GM19395 (cell line): ENCODE data around the gene ADSS1.
"Not testable (repeated sequence)": the region's sequence is repeated elsewhere in the genome, so short reads cannot be mapped to it uniquely, and the experiment has no call there.

ENCODE experiments used
- ATAC-seq: cut with Tn5 transposase; IDR thresholded peaks from one replicate; pipeline ENCODE4 v1.9.1; 2021; ENCODE audit warnings: mild to moderate bottlenecking, moderate library complexity; ENCODE audit not compliant: unreplicated experiment

Gene ADSS1

DNA sequence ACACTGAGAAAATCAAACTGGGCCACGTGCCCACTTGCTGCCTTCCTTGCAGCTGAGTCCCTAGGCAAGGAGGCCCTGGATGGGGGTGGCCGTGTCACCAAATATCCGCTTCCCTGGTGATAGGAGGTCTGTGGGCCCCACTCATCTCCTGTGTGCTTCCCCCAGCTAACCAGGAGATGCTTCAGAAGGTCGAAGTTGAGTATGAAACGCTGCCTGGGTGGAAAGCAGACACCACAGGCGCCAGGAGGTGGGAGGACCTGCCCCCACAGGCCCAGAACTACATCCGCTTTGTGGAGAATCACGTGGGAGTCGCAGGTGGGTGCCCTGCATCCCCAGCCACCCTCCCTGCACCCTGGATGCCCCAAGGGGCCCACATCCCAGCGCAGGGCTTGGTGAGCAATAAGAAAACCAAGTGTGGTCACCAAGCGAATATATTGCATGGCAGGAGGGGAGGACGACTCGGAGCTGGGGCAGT, 22.1 kb downstream of the ADSS1 start:
- no peak for ATAC-seq

DNA sequence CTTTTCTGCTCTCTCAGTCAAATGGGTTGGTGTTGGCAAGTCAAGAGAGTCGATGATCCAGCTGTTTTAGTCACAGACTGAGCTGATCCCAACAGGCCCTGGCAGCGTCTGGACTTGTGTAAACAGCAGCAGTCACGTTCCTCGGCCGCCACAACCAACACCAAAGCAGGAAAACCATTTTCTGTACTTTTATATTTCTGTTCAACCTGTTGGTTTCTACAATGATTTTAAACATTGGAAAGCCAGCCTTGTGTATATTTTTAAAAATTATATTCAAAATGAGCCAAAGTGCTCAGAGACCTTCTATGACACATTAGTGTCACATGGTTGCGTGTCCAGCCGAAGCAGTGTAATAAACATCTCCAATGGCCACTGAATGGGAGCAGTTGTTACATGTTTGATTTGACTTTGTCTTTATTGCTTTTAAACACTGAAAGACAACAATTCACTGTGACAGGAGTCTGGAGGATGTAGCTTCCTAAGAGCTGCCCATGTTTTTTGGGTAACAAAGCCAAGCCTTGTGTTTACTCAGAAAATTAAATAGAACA, 23.0 kb downstream of the ADSS1 start:
- no peak for ATAC-seq

DNA sequence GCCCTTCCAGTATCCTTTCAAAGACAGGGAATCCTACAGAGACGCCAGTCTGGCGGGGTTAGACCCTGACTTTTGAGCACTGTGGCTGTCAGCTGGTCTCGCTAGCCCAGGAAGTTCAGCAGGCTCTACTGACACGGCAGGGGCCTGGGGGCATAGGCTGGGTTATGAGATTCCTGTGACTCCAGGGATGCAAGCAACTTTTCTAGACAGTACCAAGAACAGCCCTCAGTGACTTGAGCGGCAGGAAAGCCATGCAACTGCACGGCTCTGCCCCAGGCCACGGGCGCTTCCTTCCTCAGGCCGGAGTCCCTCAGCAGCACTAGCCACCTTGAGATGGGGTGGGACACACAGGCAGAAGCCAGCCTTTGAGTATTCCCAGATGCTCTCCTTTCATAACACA, 23.8 kb downstream of the ADSS1 start:
- no peak for ATAC-seq

DNA sequence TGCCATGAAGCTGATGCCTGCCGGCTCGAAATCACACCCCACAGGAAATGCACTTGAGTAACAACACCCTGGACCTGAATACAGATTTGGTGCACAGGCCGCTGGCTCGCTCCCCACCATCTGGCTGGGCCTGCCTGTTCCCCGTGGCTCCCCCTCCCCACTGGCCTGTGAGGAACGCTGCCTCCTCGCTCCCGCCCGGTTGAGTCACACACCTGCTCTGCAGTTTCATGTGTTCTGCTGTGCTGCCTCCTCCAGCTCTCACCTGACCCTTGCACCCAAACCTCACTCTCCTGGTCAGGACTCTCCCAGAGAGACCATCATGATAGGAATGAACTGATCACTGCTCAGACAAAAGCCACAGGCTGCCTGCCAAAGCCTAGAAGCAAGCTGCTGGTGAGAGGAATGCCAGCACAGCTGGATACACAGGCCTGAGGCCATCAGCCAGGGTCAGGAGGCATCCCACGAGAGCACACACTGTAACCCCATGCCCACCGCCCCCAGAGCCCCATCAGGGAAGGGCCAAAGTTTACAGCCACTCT, 25.2 kb downstream of the ADSS1 start:
- no peak for ATAC-seq

DNA sequence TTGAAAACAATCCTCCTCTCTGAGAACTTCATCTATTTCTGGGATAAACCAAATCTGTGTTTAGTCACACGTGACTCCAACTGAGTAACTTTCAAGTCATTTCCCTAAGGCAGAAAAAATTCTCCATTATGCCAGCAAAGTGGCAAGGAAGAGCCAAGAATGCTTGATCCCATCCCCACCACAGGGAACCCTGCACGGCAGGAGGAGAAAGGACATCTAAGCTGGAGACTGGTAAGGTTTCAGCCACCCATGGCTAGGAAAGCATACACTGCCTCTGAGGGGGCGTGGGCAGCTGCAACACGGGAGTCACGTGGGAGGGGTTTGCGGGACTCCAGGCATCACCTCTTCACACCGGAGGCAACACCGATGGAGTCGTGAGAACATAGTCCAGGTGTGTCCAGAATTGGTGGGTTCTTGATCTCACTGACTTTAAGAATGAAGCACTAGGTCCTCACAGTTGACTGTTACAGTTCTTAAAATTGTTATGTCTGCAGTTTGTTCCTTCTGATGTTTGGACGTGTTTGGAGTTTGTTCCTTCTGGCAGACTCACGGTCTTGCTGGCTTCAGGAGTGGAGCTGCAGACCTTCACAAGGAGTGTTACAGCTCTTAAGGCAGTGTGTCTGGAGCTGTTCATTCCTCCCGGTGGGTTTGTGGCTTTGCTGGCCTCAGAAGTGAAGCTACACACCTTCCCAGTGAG, 26.2 kb downstream of the ADSS1 start:
- no peak for ATAC-seq

DNA sequence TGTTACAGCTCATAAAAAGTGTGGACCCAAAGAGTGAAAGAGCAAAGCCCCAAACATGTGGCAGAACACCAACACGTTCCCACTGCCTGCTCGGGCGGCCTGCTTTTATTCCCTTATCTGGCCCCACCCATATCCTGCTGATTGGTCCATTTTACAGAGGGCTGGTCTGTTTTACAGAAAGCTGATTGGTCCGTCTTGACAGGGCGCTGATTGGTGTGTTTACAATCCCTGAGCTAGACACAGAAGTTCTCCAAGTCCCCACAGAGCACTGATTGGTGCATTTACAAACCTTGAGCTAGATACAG, 26.7 kb downstream of the ADSS1 start:
- not testable (repeated sequence) for ATAC-seq

DNA sequence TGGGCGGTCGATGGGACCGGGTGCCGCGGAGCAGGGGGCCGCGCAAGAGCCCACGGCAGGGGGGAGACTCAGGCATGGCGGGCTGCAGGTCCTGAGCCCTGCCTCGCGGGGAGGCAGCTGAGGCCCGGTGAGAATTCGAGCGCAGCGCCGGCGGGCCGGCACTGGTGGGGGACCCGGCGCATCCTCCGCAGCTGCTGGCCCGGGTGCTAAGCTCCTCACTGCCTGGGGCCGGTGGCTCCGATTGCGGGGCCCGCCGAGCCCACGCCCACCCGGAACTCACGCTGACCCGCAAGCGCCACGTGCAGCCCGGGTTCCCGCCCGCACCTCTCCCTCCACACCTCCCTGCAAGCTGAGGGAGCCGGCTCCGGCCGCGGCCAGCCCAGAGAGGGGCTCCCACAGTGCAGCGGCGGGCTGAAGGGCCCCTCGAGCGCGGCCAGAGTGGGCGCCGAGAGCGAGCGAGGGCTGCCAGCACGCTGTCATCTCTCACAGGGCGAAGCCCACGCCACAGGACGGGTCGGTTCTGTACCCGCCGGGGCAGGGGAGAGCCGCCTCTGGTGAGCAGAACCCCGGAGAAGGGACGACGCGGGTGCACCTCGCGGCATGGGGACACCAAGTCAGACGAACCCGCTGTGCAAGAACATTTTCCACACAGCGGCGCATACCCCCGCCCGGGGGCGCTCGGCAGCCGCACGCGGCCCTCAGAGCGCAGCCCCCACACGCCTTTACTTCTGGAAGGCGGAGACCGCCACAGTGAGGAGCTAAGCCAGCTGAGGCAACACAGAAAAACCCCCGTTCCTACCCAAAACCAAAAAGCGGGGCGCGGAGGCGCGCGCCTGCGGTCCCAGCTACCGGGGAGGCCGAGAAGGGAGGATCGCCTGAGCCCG, 27.8 kb downstream of the ADSS1 start:
- no peak for ATAC-seq

DNA sequence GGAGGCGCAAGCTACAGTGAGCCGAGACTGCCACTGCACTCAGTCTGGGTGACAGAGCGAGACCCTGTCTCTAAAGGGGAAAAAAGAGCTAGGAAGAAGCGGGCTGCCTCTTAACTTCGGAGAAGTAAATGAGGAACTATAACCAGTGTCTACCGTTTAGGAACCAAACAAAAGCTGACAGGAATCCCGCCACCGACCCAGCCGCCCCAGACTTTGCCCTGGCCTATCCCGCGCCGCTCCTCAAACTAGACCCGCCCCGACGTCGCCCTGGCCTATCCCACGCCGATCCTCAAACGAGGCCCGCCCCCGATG, 28.4 kb downstream of the ADSS1 start:
- ATAC-seq, result peak; percentile 86

DNA sequence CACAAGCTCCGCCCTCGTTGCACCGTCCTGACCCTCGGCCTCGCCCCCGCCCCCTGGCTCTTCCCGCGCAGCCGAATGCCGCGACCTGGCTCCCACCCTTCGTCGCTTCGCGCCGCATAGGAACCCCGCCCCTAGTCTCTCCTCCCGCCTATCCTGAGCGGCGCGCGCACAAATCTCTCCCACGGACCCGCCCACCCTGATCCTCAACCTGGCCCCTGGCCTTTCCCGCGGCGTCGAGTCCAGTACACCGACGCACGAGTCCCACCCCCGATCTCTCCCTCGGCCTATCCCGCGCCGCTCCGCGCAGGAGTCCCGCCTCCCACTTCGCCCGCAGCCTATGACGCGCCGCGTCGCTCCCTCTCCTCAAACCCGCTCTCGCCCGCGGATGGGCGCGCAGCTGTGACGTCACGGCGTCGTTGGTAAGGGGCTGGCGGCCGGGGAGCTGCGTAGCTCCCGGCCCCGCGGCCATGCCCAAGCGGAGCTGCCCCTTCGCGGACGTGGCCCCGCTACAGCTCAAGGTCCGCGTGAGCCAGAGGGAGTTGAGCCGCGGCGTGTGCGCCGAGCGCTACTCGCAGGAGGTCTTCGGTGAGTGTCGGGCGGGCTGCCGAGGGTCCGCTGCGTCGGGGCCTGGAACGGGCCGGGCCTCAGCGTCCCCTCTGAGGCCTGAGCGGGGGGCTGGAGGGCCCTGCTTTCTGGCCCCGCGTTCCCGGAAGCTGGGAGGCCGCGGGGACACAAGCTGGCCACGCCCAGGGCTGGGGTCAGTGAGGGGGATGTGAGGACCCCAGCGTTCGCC, 28.9 kb downstream of the ADSS1 start, which contains the start of gene SIVA1:
Gene SIVA1 (plus strand): TSS at position 413 of the 793 bp plus-strand sequence. CDS start 55 bp downstream, at position 468.
- ATAC-seq, result peak; percentile 86

DNA sequence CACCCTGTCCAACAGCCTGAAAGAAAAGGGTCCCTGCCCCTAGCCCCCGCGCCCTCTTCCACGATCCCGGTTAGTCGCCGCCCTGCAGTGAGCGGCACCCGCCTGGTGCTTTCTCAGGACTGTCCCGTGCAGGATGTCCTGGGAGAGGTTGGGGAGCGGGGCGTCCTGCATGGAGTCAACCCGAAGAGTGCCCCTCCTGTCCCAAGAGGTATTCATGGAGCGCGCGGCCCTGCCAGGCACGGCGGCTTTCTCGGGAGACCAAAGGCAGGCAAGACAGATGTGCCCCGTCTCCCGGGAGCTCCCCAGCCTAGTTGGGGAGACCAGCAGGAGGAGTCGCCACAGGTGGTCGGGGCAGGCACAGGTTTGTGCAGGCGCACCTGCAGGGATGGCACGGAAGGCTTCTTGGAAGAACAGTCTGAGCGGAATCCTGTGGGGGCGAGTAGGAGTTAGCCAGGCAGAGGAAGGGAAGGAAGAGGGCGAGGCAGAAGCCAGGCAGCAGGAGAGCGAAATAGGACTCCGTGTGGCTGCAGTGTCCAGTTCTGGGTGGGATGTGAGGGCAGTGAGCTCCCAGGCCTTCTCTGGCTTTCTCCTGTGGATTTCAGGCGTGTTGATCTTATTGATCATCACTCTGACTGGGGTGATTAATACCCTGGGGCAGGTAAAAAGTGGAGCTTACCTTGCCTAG, 29.6 kb downstream of the ADSS1 start:
- ATAC-seq, result no peak

DNA sequence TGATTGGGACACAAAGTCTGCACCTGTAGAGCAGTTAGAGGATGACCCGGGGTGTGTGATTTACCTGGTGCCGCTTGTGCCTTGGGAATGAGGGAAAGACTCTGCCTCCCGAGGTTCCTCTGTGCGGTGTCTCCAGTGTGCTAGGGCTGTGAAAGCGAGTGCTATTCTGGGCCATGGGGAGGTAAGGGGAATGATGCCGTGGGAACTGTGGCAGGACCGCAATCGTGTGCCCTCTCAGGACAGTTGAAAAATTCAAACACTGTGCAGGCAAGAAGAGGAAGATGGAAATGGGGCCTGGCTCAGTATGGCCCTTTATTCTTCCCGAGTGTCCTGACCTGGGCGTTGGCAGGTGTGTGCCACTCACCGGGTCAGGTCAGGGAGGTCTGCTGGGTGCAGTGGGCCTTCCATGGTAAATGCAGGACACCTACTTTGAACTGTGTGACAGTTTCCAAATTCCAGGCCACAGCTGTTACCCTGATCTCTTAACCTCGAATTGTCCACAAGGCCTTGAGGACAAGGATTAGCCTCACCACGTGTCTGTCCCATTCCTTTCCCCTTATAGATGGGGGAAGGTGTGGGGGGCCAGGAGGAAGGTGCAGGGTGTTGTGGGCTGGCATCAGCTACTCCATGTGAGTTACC, 30.3 kb downstream of the ADSS1 start:
- ATAC-seq, result no peak

DNA sequence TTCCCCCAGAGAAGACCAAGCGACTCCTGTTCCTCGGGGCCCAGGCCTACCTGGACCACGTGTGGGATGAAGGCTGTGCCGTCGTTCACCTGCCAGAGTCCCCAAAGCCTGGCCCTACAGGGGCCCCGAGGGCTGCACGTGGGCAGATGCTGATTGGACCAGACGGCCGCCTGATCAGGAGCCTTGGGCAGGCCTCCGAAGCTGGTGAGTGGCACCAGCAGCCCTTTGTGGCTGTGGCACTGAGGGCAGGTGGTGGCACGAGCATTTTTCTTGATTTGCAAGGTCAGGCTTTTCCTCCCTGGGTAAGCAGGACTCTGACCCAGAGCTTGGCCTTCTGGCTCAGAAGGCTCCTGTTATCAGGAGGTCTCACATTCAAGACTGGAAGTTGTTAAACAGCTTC, 31.6 kb downstream of the ADSS1 start:
- no peak for ATAC-seq

DNA sequence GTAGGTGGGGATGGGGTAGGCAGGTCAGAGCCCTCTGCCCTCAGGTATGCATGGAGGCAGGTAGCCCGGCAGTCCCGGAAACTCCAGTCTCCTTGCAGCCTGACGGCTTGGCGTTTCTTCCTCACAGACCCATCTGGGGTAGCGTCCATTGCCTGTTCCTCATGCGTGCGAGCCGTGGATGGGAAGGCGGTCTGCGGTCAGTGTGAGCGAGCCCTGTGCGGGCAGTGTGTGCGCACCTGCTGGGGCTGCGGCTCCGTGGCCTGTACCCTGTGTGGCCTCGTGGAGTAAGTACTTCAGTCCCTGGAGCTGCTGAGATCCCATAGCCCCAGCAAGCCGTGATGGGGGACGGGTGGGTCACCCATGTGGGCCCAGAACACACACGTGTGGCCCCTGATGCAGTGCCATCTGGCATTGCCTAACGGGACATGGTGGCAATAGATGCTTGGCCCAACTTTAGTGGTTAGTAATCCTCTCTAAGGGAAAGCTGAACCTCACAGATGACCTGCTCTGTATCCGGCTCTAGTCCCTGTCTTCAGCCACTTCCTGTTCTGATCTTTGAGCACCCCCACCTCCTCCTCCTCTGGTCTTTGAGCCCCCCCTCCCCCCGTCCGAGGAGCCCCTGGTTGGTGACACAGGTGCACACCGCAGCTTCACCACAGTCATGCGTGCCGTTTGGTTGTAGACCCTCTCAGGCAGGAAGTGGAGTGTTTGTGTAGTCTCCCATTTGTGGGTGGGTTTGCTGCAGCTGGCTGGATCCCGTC, 32.6 kb downstream of the ADSS1 start:
- ATAC-seq, result no peak

DNA sequence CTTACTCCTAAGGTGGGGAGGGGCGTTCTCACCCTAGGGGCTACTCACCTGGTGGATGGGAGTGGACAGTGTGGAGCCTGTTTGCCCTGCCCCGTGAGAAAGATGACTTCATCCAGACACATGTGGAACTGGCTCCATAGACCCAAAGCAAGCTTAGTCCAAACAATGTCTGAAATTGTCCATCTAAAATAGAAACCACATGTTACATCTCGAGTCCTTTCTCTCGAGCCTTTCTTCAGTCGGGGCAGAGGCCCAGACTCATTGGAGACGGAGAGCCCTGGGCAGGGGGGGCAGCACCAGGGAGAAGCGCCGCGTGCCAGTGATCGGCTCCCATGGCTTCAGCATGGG, 33.2 kb downstream of the ADSS1 start:
- ATAC-seq, result no peak

DNA sequence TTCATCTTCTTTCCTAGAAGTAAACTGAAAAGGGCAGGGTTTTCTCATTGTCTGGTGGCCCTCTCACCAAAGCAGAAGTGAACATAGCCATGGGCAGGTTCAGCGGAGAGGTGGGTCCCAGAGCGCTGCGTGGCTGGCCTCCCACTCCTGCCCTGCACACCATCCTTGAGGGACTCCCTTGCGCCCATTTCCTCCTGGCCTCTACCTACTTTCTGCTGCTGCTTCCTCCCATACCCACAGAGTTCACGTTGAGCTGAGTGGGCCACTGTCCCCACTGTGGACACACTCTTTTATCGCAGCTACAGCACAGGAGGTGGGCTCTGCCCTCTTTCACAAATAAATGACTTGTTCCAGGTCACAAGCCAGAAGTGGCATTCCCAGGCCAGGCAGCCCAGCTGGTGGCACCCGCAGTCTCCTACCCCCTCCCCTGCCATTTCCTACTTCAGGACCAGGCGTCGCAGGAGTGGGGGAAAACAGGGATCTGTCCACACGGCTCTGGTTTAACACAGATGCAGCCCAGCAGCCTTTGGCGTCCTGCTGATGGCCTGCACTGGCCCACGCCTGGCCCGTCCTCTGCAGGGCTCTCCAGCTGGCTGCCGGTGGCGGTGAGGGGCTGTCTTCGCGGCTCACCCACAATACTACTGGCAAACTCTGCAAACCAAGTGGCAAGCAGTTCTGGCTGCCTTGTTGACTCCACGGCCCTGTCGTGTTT, 33.8 kb downstream of the ADSS1 start:
- ATAC-seq, result no peak

DNA sequence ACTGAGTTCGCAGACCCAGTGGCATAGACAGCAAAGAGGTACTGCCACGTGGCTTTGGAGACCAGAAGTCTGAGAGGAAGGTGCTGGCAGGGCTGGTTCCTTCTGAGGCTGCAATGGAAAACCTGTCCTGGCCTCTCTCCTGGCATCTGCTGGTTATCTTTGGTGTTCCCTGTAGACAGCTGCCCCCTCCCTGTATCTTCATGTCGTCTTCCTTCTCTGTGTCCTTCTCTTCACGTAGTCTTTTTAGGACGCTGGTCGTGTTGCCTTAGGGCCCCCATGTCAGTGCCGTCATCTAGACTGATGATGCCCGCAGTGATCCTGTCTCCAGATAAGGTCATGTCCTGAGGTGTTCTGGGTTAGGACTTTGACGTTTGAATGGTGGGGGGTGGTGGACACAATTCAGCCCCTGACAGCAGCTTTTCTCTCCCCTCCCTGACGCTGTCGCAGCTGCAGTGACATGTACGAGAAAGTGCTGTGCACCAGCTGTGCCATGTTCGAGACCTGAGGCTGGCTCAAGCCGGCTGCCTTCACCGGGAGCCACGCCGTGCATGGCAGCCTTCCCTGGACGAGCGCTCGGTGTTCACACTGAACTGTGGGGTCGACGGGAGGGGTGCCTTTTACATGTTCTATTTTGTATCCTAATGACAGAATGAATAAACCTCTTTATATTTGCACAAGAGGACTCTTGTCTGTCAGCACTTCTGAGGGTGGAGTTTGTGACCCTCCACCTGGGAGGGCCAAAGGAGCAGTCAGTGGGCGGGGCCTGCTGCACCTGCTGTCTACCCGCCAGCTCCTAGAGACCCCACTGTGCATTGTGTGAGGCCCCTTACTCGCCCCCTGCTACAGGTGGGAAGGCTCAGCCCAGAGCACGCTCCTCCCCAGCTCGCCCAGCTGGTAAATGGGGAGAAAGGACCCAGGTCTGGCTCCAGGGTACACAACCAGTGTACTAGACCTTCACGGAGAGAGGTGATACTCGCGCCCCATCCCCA, 35.2 kb downstream of the ADSS1 start:
- ATAC-seq, result no peak

DNA sequence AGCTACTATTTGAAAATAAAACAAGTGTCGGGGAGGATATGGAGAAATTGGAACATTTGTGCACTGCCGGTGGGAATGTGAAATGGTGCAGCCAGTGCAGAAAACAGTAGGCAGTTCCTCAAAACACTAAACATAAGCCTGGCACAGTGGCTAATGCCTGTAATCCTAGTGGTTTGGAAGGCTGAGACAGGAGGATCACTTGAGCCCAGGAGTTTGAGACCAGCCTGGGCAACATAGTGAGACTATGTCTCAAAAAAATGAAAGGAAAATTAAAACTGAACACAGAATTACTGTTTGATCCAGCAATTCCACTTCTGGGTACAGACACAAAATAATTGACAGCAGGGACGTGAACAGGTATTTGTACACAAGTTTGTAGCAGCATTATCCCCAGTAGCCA, 41.5 kb downstream of the ADSS1 start:
- ATAC-seq, result no peak
